Bronchial epithelial cell (primary cell): ENCODE measurements around the gene ALX4. TPM values are rescaled to one million over a fixed set of nuclear protein-coding genes. Genes with fewer than 3 reads are reported as not detected.

ENCODE experiments used
- DNase-seq: peaks from one replicate; pipeline ENCODE4 v3.0.0-alpha.2; 2010; ENCODE audit warnings: low read depth
- FAIRE-seq: peaks from 2 replicates; lab custom pipeline; 2011; peaks lifted over from hg19 to GRCh38; lab: Jason Lieb, UNC
- H3K27me3 ChIP-seq: 2 replicates; pipeline ENCODE4 v1.5.1; 2011; ENCODE audit warnings: low read length; ENCODE audit not compliant: control insufficient read depth, insufficient read depth
- H3K36me3 ChIP-seq: 2 replicates; pipeline ENCODE4 v1.5.1; 2011; ENCODE audit warnings: low read length; ENCODE audit not compliant: control insufficient read depth, insufficient read depth
- H3K4me3 ChIP-seq: 2 replicates; pipeline ENCODE4 v1.5.1; 2011; ENCODE audit warnings: mild to moderate bottlenecking, low read depth, low read length, control low read depth
- total RNA-seq: library from RNA; depleted of rRNA; stranded (reverse); fragments of >200 nt; gene quantifications from 2 replicates; pipeline ENCODE4 v1.2.1, GENCODE V29; 2014
- TF ChIP-seq, protein P1 (sequence below): IDR thresholded peaks from 2 replicates; pipeline ENCODE4 v1.5.1; 2011; ENCODE audit warnings: mild to moderate bottlenecking, moderate library complexity, low read length, control low read depth, inconsistent platforms; ENCODE audit not compliant: insufficient read depth, severe bottlenecking

The ALX4 gene
- total RNA-seq, 1 donor from 2014 or later, result under 0.01 TPM

DNA sequence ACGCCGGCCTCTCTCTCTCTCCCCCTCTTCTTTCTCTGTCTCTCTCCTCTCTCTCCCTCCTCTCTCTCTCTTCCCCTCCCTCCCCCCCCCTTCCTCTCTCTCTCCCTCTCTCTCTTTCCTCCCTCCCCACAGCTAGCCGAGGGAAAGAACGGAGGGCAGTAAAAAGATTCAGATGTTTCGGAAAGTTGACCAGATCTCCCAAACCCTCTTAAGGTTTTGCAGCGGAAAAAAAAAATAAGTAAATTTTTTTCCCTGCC, 195 bp upstream of the ALX4 start:
- peaks cover 84% of the 10 kb centered on the region for H3K27me3 ChIP-seq
- H3K36me3 ChIP-seq, result no peaks in the 10 kb centered on the region
- TF ChIP-seq, protein P1, sequence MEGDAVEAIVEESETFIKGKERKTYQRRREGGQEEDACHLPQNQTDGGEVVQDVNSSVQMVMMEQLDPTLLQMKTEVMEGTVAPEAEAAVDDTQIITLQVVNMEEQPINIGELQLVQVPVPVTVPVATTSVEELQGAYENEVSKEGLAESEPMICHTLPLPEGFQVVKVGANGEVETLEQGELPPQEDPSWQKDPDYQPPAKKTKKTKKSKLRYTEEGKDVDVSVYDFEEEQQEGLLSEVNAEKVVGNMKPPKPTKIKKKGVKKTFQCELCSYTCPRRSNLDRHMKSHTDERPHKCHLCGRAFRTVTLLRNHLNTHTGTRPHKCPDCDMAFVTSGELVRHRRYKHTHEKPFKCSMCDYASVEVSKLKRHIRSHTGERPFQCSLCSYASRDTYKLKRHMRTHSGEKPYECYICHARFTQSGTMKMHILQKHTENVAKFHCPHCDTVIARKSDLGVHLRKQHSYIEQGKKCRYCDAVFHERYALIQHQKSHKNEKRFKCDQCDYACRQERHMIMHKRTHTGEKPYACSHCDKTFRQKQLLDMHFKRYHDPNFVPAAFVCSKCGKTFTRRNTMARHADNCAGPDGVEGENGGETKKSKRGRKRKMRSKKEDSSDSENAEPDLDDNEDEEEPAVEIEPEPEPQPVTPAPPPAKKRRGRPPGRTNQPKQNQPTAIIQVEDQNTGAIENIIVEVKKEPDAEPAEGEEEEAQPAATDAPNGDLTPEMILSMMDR, result no peak
- DNase-seq (no peak), FAIRE-seq (no peak)
- H3K4me3 ChIP-seq, result no peak overlapping the region

DNA sequence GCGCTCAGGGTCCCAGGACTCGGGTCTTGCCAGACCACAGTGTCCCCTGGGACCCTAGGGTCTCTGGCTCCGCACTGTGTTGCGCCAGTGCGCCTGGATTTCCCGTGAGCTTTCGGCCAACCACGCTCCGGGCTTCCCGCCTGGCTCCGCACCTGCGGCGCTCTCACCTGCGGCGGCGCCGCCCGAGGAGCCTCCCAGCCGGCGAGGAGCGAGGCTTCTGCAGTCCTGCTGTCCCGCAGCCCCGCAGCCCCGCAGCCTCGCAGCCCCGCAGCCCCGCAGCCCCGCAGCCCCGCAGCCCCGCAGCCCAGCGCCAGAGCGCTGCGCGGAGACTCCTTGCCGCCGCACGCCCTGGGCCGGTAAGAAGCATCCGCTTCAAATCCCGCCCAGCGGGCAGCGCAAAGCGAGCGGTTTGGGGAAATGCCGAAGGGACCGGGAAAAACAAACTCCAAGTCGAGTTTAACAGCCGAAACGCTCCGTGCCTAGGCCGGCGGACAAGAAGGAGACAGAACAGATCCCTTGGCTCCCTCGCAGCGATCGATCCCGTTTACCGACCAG, 939 bp downstream of the ALX4 start:
- no peak for FAIRE-seq
- Histone ChIP-seq H3K4me3 (no peak overlapping the region), H3K27me3 (peaks cover 85% of the 10 kb centered on the region), H3K36me3 (no peaks in the 10 kb centered on the region)
- TF ChIP-seq, protein P1, result no peak
- no peak for DNase-seq

- H3K27me3 ChIP-seq, result peaks cover 87% of the 10 kb centered on the region
- TF ChIP-seq, protein P1, result no peak
- H3K4me3 ChIP-seq, result no peak overlapping the region
- DNase-seq (no peak), FAIRE-seq (no peak)
- H3K36me3 ChIP-seq, result no peaks in the 10 kb centered on the region
Observed at GRCh38 chr11:44308256-44308922, 1.6 kb downstream of the ALX4 start.

GRCh38 chr11:44307340-44308099, 2.4 kb downstream of the ALX4 start:
- TF ChIP-seq, protein P1, result no peak
- no peak for DNase-seq
- Histone ChIP-seq H3K36me3 (no peaks in the 10 kb centered on the region), H3K4me3 (no peak overlapping the region), H3K27me3 (peaks cover 90% of the 10 kb centered on the region)
- FAIRE-seq, result peak; percentile 91

GRCh38 chr11:44306918-44307244, 3.1 kb downstream of the ALX4 start:
- Histone ChIP-seq H3K36me3 (no peaks in the 10 kb centered on the region), H3K4me3 (no peak overlapping the region), H3K27me3 (peaks cover 88% of the 10 kb centered on the region)
- TF ChIP-seq, protein P1, result no peak
- FAIRE-seq, result no peak
- DNase-seq, result no peak
